Kidney (tissue), 14 donors: ENCODE results near the gene KRTAP2-4. TPM values are rescaled to one million over a fixed set of nuclear protein-coding genes. Genes with fewer than 3 reads are reported as not detected.
"Not testable (repeated sequence)": the region's sequence is repeated elsewhere in the genome, so short reads cannot be mapped to it uniquely, and the experiment has no call there.

Experiments
- DNase-seq, 5 donors: peaks; one replicate each; pipeline ENCODE4 v3.0.0-alpha.2; 2013 to 2020
- FAIRE-seq: peaks from 2 replicates; lab custom pipeline; 2012; peaks lifted over from hg19 to GRCh38; lab: Jason Lieb, UNC
- H3K27ac ChIP-seq, 2 donors: one replicate each; pipeline ENCODE4 v1.7.0; 2013; ENCODE audit warnings: low read depth in 2 of 2, low read length in 2 of 2, inconsistent platforms in 1 of 2
- H3K27me3 ChIP-seq: one replicate; pipeline ENCODE4 v1.7.1; 2013; ENCODE audit warnings: low read length, inconsistent platforms; ENCODE audit not compliant: control insufficient read depth, insufficient read depth
- H3K36me3 ChIP-seq, 3 donors: one replicate each; pipeline versions ENCODE4 v1.7.0 to v1.7.1; 2013; ENCODE audit warnings: low read length in 3 of 3, control low read depth in 1 of 3, inconsistent platforms in 1 of 3; ENCODE audit not compliant: insufficient read depth in 3 of 3, control insufficient read depth in 2 of 3
- H3K4me1 ChIP-seq, 3 donors: one replicate each; pipeline versions ENCODE4 v1.7.0 to v1.7.1; 2013; ENCODE audit warnings: low read length in 3 of 3, inconsistent platforms in 1 of 3, low read depth in 1 of 3; ENCODE audit not compliant: control insufficient read depth in 2 of 3, insufficient read depth in 2 of 3
- H3K4me3 ChIP-seq, 3 donors: one replicate each; pipeline versions ENCODE4 v1.7.0 to v1.8.1; 2013; ENCODE audit warnings: low read length in 3 of 3, control low read depth in 1 of 3, inconsistent platforms in 1 of 3
- H3K9ac ChIP-seq, 3 donors: one replicate each; pipeline versions ENCODE4 v1.7.0 to v1.7.1; 2013; ENCODE audit warnings: low read length in 3 of 3, control low read depth in 1 of 3, inconsistent platforms in 1 of 3
- H3K9me3 ChIP-seq, 3 donors: one replicate each; pipeline versions ENCODE4 v1.7.0 to v1.7.1; 2013; ENCODE audit warnings: low read length in 3 of 3, control low read depth in 1 of 3, inconsistent platforms in 1 of 3; ENCODE audit not compliant: control insufficient read depth in 2 of 3, insufficient read depth in 1 of 3
- CTCF ChIP-seq: IDR thresholded peaks from 3 replicates; pipeline ENCODE4 v1.5.1; 2012; ENCODE audit warnings: mild to moderate bottlenecking, moderate library complexity, borderline replicate concordance; ENCODE audit not compliant: insufficient read depth; ENCODE audit errors: extremely low read depth
- intact Hi-C: fragments of 100-400 bp; cut with DNase I; formaldehyde crosslinking; loops from one replicate; pipeline ENCODE4 v1.11.1; 2022
- polyA plus RNA-seq: library from polyadenylated mRNA; stranded (reverse); fragments of 350-450 nt; fragmentation: Illumina TruSeq; extraction: RNeasy Lipid Tissue Mini Kit (QIAGEN cat#74804); gene quantifications from one replicate; pipeline ENCODE4 v1.2.3, GENCODE V29; 2014; ENCODE audit warnings: low read depth, low replicate concordance; ENCODE audit not compliant: insufficient read depth
- total RNA-seq: library from RNA; stranded (reverse); fragmentation: NEBNext Ultra II Directional; extraction: Animal tissue kit (Norgen Biotek cat#: 25700); gene quantifications from one replicate; pipeline ENCODE4 v1.2.1, GENCODE V29; 2021
- donor health status: control.
- donor health status: control.
- donor health status: control.
- donor health status: control.
- donor health status: control.
- donor health status: DM: yes; HTN: yes; CAD: no.
- donor health status: Normal renal cell carcinoma (clear cell type).

Gene KRTAP2-4
- total and polyA plus RNA-seq, 2 donors from 2014 or later = not detected

- no peak for FAIRE-seq
- Histone ChIP-seq H3K36me3 (no peaks in the 10 kb centered on the region), H3K27me3 (no peaks in the 10 kb centered on the region), H3K4me3 (no peak overlapping the region), H3K9me3 (no peaks in the 10 kb centered on the region), H3K4me1 (no peaks in the 10 kb centered on the region), H3K9ac (no peak overlapping the region), H3K27ac (no peak overlapping the region)
- TF ChIP-seq CTCF = no peak
- intact Hi-C loops = no loop called here
- DNase-seq = peak in 3 of 5 donors; percentile 58 to 67 (median 66)
Measured at GRCh38 chr17:41054025-41054424, 11.7 kb downstream of the KRTAP2-4 start.

DNA sequence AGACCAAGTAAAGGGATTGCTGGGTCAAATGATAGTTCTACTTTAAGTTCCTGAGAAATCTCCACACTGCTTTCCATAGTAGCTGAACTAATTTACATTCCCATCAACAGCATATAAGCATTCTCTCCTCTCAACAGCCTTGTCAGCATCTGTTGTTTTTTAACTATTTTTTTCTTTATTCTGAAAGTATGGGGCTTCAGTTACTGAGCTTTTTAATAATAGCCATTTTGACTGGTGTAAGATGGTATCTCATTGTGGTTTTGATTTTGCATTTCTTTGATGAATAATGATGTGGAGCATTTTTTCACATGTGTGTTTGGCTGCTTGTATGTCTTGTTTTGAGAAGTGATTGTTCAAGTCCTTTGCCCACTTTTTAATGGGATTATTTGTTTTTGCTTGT lies 13.1 kb downstream of the KRTAP2-4 start:
- Histone ChIP-seq H3K4me1 (no peaks in the 10 kb centered on the region), H3K27ac (no peak overlapping the region), H3K36me3 (no peaks in the 10 kb centered on the region), H3K9me3 (no peaks in the 10 kb centered on the region), H3K9ac (no peak overlapping the region), H3K4me3 (no peak overlapping the region), H3K27me3 (no peaks in the 10 kb centered on the region)
- DNase-seq (no peak), FAIRE-seq (no peak)
- no peak for TF ChIP-seq CTCF
- intact Hi-C loops = no loop called here

DNA sequence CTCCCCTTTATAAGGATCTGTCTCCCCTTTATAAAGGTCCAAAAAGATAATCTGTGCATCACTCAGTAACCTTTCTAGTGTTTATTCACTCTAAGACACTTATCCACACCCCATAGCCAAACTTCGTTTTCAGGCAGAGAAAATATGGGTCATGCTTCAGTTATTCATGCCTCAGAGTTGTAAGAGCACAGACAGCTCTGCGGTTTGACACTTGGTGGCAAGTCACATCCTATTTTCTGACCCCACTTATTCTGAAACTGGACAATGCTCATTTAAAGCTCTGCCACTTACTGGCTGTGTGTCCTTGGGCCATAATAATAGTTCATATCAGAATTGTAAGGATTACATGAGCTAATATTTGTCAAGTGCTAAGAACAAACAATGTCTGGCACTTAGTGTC lies 16.6 kb downstream of the KRTAP2-4 start:
- H3K9ac ChIP-seq = no peak overlapping the region
- H3K4me1 ChIP-seq = no peaks in the 10 kb centered on the region
- H3K27me3 ChIP-seq = no peaks in the 10 kb centered on the region
- H3K9me3 ChIP-seq = no peaks in the 10 kb centered on the region
- FAIRE-seq = no peak
- no peaks in the 10 kb centered on the region for H3K36me3 ChIP-seq
- DNase-seq = no peak
- intact Hi-C loops = no loop called here
- no peak overlapping the region for H3K4me3 ChIP-seq
- no peak for TF ChIP-seq CTCF
- H3K27ac ChIP-seq = no peak overlapping the region

- H3K9me3 ChIP-seq = no peaks in the 10 kb centered on the region
- FAIRE-seq (no peak), DNase-seq (no peak)
- no peaks in the 10 kb centered on the region for H3K36me3 ChIP-seq
- H3K4me1 ChIP-seq = no peaks in the 10 kb centered on the region
- no peaks in the 10 kb centered on the region for H3K27me3 ChIP-seq
- intact Hi-C loops = no loop called here
- no peak overlapping the region for H3K27ac ChIP-seq
- no peak overlapping the region for H3K4me3 ChIP-seq
- TF ChIP-seq CTCF = no peak
- no peak overlapping the region for H3K9ac ChIP-seq
Measured at GRCh38 chr17:41048441-41048840, 17.2 kb downstream of the KRTAP2-4 start.

DNA sequence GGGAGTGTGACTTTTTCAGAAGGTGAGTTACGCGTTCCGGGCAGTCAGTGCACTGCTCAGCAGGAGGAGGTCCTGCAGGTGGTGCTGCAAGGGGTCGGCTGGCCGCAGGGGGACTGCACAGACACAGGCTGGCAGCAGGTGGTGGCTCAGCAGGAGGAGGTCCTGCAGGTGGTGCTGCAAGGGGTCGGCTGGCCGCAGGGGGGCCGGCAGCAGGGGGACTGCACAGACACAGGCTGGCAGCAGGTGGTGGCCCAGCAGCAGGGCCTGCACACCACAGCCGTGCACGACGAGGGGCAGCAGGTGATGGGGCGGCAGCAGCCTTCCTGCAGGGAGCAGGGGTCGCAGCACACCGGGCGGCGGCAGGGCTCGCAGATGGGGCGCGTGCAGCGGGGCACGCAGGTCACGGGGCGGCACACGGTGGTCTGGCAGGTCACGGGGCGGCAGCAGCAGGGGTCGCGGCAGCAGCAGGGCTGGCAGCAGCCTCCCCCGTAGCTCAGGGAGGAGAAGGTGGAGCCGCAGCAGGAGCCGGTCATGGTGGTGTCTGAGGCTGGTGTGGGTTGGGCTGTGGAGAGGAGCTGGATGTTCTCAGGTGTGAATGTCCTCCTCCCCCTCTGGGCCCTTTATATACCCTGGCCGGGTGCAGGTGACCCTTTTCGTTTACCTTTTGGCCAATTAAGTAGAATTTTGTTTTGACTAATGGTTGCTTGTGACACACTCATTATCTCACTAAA lies 18.8 kb downstream of the KRTAP2-4 start, which contains the start of gene KRTAP2-1:
Gene KRTAP2-1, minus strand, starts transcription at position 582 of the 731 bp plus-strand sequence. Its CDS starts 49 bp downstream, at position 533.
- H3K27ac ChIP-seq, H3K9me3 ChIP-seq, H3K4me3 ChIP-seq, H3K36me3 ChIP-seq, H3K4me1 ChIP-seq, FAIRE-seq, H3K9ac ChIP-seq, intact Hi-C loops, H3K27me3 ChIP-seq, DNase-seq: not testable (repeated sequence)
